ENCODE measurements around the gene SPIRE1. TPM values are rescaled to one million over a fixed set of nuclear protein-coding genes. Genes with fewer than 3 reads are reported as not detected.

SPIRE1 gene
- total RNA-seq, 1 donor from 2014 or later, result 42.4 TPM

- no peak for TF ChIP-seq CTCF (IDR thresholded peaks at IDR 0.05; ENCODE audit: borderline replicate concordance)
- intact Hi-C loops (cut with micrococcal nuclease), result loop anchor here (10.0 kb wide), 1 partner anchor 166 kb away; no protein-coding TSS in a partner anchor
- no peaks in the 10 kb centered on the region for H3K4me1 ChIP-seq
- peaks cover 38% of the 10 kb centered on the region for H3K36me3 ChIP-seq
- H3K27ac ChIP-seq (replicated peaks), result no peak overlapping the region
- no peaks in the 10 kb centered on the region for H3K9me3 ChIP-seq (replicated peaks)
- no peak overlapping the region for H3K4me3 ChIP-seq
- no peak for DNase-seq
- no peaks in the 10 kb centered on the region for H3K27me3 ChIP-seq (ENCODE audit: low read depth)
Measured at GRCh38 chr18:12478269-12479047, 179.4 kb downstream of the SPIRE1 start.

- Histone ChIP-seq H3K27me3 (ENCODE audit: low read depth) (no peaks in the 10 kb centered on the region), H3K27ac (replicated peaks) (no peak overlapping the region), H3K36me3 (peaks cover 38% of the 10 kb centered on the region), H3K4me1 (no peaks in the 10 kb centered on the region), H3K4me3 (no peak overlapping the region), H3K9me3 (replicated peaks) (no peaks in the 10 kb centered on the region)
- intact Hi-C loops (cut with micrococcal nuclease), result loop anchor here (10.0 kb wide), 1 partner anchor 167 kb away; no protein-coding TSS in a partner anchor
- no peak for TF ChIP-seq CTCF (IDR thresholded peaks at IDR 0.05; ENCODE audit: borderline replicate concordance)
- no peak for DNase-seq
Measured at GRCh38 chr18:12477606-12478005, 180.3 kb downstream of the SPIRE1 start.

DNA sequence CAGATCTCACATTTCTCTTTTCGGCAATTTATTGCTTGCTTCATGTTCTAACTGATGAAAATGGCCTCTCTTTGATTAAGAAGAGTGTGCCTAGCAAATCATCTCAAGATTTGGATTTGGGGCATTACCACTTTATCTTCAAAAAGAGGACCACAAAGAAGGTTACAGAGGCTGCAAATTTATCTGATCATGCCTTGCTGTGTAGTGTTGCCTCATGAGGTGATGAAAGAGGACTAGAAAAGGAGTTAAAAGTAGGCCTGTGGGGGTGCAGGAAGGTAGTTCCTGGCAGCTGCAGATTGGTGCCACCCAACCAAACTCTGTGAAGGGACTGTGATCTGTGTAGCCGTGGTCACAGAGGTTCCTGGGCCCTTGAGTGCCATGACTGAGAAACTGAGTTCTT, 181.0 kb downstream of the SPIRE1 start:
- Histone ChIP-seq H3K9me3 (replicated peaks) (no peaks in the 10 kb centered on the region), H3K4me1 (no peaks in the 10 kb centered on the region), H3K36me3 (peaks cover 38% of the 10 kb centered on the region), H3K27ac (replicated peaks) (no peak overlapping the region), H3K4me3 (no peak overlapping the region), H3K27me3 (ENCODE audit: low read depth) (no peaks in the 10 kb centered on the region)
- TF ChIP-seq CTCF (IDR thresholded peaks at IDR 0.05; ENCODE audit: borderline replicate concordance), result no peak
- intact Hi-C loops (cut with micrococcal nuclease), result loop anchor here (10.0 kb wide), 1 partner anchor 168 kb away; no protein-coding TSS in a partner anchor
- no peak for DNase-seq

- Histone ChIP-seq H3K4me1 (peaks cover 13% of the 10 kb centered on the region), H3K4me3 (no peak overlapping the region), H3K36me3 (peaks cover 38% of the 10 kb centered on the region), H3K27ac (replicated peaks) (no peak overlapping the region), H3K27me3 (ENCODE audit: low read depth) (no peaks in the 10 kb centered on the region), H3K9me3 (replicated peaks) (no peaks in the 10 kb centered on the region)
- TF ChIP-seq CTCF (IDR thresholded peaks at IDR 0.05; ENCODE audit: borderline replicate concordance), result no peak
- no peak for DNase-seq
- intact Hi-C loops (cut with micrococcal nuclease), result loop anchor here (10.0 kb wide), 1 partner anchor 170 kb away; no protein-coding TSS in a partner anchor
Measured at GRCh38 chr18:12474876-12475275, 183.0 kb downstream of the SPIRE1 start.

GRCh38 chr18:12474146-12474545, 183.8 kb downstream of the SPIRE1 start:
- Histone ChIP-seq H3K27ac (replicated peaks) (no peak overlapping the region), H3K9me3 (replicated peaks) (no peaks in the 10 kb centered on the region), H3K36me3 (peaks cover 33% of the 10 kb centered on the region), H3K4me3 (no peak overlapping the region), H3K27me3 (ENCODE audit: low read depth) (no peaks in the 10 kb centered on the region), H3K4me1 (peaks cover 13% of the 10 kb centered on the region)
- intact Hi-C loops (cut with micrococcal nuclease), result loop anchor here (10.0 kb wide), 1 partner anchor 171 kb away; no protein-coding TSS in a partner anchor
- TF ChIP-seq CTCF (IDR thresholded peaks at IDR 0.05; ENCODE audit: borderline replicate concordance), result no peak
- DNase-seq, result no peak
